Activated naive CD4-positive, alpha-beta T cell treated with anti-CD3 and anti-CD28 coated beads, Interleukin-2, amount 10 ng/mL, durations not matched to agents 7 days and 5 days (primary cell): ENCODE data around the gene ARHGDIB.

Source experiments
- CTCF ChIA-PET: fragments of 350-600 bp; sonication (Branson Sonifier 250); formaldehyde crosslinking; loops from one replicate; lab custom pipeline; 2021; ENCODE audit warnings: antibody characterized with exemption; lab: Charles Lee
- DNase-seq: peaks from one replicate; pipeline ENCODE4 v3.0.0-alpha.2; 2020
- H3K27ac Mint-ChIP-seq: one replicate; pipeline ENCODE4 v1.8.0; 2021; ENCODE audit warnings: mild to moderate bottlenecking, moderate library complexity, mixed read lengths
- H3K27me3 Mint-ChIP-seq: one replicate; pipeline ENCODE4 v1.8.0; 2021; ENCODE audit warnings: mild to moderate bottlenecking, mixed read lengths
- H3K36me3 Mint-ChIP-seq: one replicate; pipeline ENCODE4 v1.8.0; 2021; ENCODE audit warnings: mixed read lengths
- H3K4me1 Mint-ChIP-seq: one replicate; pipeline ENCODE4 v1.8.0; 2021; ENCODE audit warnings: mixed read lengths
- H3K4me3 Mint-ChIP-seq: one replicate; pipeline ENCODE4 v1.8.0; 2021; ENCODE audit warnings: mild to moderate bottlenecking, moderate library complexity, mixed read lengths
- H3K9me3 Mint-ChIP-seq: one replicate; pipeline ENCODE4 v1.8.0; 2021; ENCODE audit warnings: mixed read lengths

The ARHGDIB gene

GRCh38 chr12:14975457-14975856 is 14.1 kb upstream of the ARHGDIB start:
- Mint-ChIP-seq H3K27me3 (peaks cover 10% of the 10 kb centered on the region), H3K27ac (no peak overlapping the region), H3K9me3 (no peaks in the 10 kb centered on the region), H3K4me1 (peaks cover 42% of the 10 kb centered on the region), H3K4me3 (no peak overlapping the region), H3K36me3 (peaks cover 7% of the 10 kb centered on the region)
- CTCF ChIA-PET: interaction anchor here (1.6 kb wide), 1 partner anchor 205 kb away, joined by 3 read pairs; no protein-coding TSS in a partner anchor
- no peak for DNase-seq

- H3K4me1 Mint-ChIP-seq: peaks cover 35% of the 10 kb centered on the region
- peaks cover 10% of the 10 kb centered on the region for H3K27me3 Mint-ChIP-seq
- CTCF ChIA-PET: interaction anchor here (1.6 kb wide), 1 partner anchor 205 kb away, joined by 3 read pairs; no protein-coding TSS in a partner anchor
- H3K4me3 Mint-ChIP-seq: no peak overlapping the region
- no peak for DNase-seq
- no peaks in the 10 kb centered on the region for H3K9me3 Mint-ChIP-seq
- H3K36me3 Mint-ChIP-seq: peaks cover 10% of the 10 kb centered on the region
- H3K27ac Mint-ChIP-seq: no peak overlapping the region
These were observed 13.2 kb upstream of the ARHGDIB start for GRCh38 chr12:14974633-14975032.

DNA sequence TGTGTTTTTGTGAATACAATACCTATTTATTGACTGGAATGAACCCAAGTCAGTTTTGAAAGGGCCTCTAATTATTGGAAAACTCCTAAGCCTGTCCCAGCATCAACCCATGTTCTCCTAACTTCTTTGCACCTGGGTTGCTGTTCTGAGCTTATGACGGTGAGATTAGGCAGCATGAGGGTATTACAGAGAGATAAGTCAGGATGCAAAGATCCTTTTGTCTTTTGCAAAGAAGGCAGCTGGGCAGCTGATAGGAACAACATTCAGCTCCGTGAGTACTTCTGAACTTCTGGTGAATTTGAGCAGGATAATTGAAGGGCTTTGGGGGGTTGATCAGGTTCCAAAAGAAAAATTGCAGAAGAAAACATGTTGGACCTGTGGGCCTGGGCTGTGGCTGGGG is 11.4 kb upstream of the ARHGDIB start, which contains the start of gene PDE6H:
PDE6H (plus strand) TSS at position 227 of the 400 bp plus-strand sequence. CDS start 4,971 bp downstream, outside the sequence.
- Mint-ChIP-seq H3K36me3 (peaks cover 10% of the 10 kb centered on the region), H3K4me3 (no peak within 1 kb of the TSS), H3K27me3 (peaks cover 7% of the 10 kb centered on the region), H3K4me1 (peaks cover 19% of the 10 kb centered on the region), H3K9me3 (no peaks in the 10 kb centered on the region), H3K27ac (no peak within 1 kb of the TSS)
- no peak for DNase-seq
- CTCF ChIA-PET: no interaction called here

GRCh38 chr12:14970473-14970872 is 9.1 kb upstream of the ARHGDIB start:
- Mint-ChIP-seq H3K27me3 (peaks cover 6% of the 10 kb centered on the region), H3K4me1 (peaks cover 19% of the 10 kb centered on the region), H3K36me3 (peaks cover 10% of the 10 kb centered on the region), H3K4me3 (no peak overlapping the region), H3K27ac (no peak overlapping the region), H3K9me3 (no peaks in the 10 kb centered on the region)
- no peak for DNase-seq
- CTCF ChIA-PET: no interaction called here

GRCh38 chr12:14968478-14968877 is 7.1 kb upstream of the ARHGDIB start:
- H3K9me3 Mint-ChIP-seq: no peaks in the 10 kb centered on the region
- peaks cover 15% of the 10 kb centered on the region for H3K36me3 Mint-ChIP-seq
- no peak overlapping the region for H3K4me3 Mint-ChIP-seq
- CTCF ChIA-PET: no interaction called here
- H3K27me3 Mint-ChIP-seq: peaks cover 6% of the 10 kb centered on the region
- no peak overlapping the region for H3K27ac Mint-ChIP-seq
- peaks cover 36% of the 10 kb centered on the region for H3K4me1 Mint-ChIP-seq
- DNase-seq: no peak

DNA sequence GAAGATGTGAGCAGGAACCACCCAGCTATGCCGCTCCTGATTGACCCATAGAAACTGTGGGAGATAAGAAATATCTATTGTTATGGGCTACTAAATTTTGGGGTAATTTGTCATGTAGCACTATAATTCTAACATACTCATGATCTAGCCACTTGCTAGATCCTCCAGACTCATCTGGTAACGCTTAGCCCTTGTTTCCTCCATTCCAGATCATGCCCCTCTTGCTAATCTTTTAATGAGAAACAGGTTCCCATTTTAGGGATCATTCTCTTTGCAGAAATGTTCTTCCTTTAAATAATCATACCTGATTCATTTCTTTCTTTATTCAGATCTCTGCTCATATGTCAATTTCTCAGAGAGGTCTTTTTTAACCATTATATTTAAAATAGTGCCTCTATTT is 3.8 kb upstream of the ARHGDIB start:
- no peaks in the 10 kb centered on the region for H3K9me3 Mint-ChIP-seq
- H3K27ac Mint-ChIP-seq: peak overlapping the region; percentile 14
- peaks cover 18% of the 10 kb centered on the region for H3K36me3 Mint-ChIP-seq
- peaks cover 31% of the 10 kb centered on the region for H3K4me1 Mint-ChIP-seq
- DNase-seq: no peak
- CTCF ChIA-PET: interaction anchor here (1.1 to 1.4 kb wide), 2 partner anchors 17 to 28 kb away, joined by 3 read pairs; no protein-coding TSS in a partner anchor
- H3K4me3 Mint-ChIP-seq: no peak overlapping the region
- H3K27me3 Mint-ChIP-seq: no peaks in the 10 kb centered on the region

DNA sequence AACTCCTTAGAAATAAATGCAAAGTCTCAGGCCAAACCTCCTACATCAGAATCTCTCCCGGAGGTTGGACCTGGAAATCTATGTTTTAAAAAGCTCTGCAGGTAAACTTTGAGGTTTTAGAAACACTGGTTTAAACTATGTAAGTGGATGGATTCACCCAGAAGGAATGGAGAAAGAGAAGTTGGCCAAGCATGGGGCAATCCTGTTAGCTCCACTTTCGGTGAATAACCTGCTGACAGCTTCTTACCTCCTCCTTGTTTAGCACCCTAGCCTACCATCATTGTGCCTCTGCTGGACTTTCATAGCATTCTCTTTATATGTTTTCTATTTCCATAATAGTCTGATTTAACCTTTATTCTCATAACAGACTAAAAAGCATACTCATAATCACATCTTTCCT is 3.0 kb upstream of the ARHGDIB start:
- H3K27me3 Mint-ChIP-seq: no peaks in the 10 kb centered on the region
- CTCF ChIA-PET: interaction anchor here (1.1 to 1.4 kb wide), 2 partner anchors 16 to 27 kb away, joined by 3 read pairs; no protein-coding TSS in a partner anchor
- no peaks in the 10 kb centered on the region for H3K9me3 Mint-ChIP-seq
- peaks cover 31% of the 10 kb centered on the region for H3K4me1 Mint-ChIP-seq
- no peak for DNase-seq
- peaks cover 24% of the 10 kb centered on the region for H3K36me3 Mint-ChIP-seq
- H3K27ac Mint-ChIP-seq: peak overlapping the region; percentile 99
- no peak overlapping the region for H3K4me3 Mint-ChIP-seq

GRCh38 chr12:14963520-14963919 is 2.1 kb upstream of the ARHGDIB start:
- Mint-ChIP-seq H3K36me3 (peaks cover 32% of the 10 kb centered on the region), H3K27ac (peak overlapping the region; percentile 99), H3K4me3 (peak overlapping the region; percentile 33), H3K9me3 (no peaks in the 10 kb centered on the region), H3K4me1 (peaks cover 32% of the 10 kb centered on the region), H3K27me3 (no peaks in the 10 kb centered on the region)
- DNase-seq: no peak
- CTCF ChIA-PET: no interaction called here

DNA sequence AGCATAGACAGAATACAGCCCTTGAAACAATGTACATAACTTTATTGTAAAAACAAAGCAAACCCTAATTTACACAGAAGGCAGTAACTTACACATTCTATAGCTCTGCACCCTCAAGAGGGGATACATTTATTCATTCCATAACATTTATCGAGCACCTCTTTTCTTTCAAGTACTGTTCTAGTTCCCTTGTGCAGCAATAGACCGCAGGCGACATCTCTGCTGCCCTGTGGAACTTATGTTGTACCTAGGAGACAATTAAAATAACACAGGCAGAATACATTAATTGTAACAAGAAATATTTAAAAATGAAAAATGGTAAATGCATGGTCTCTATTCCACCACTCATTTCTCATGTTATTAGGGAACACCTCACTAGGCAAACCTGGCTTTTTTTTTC is 1.4 kb upstream of the ARHGDIB start:
- Mint-ChIP-seq H3K4me1 (peaks cover 36% of the 10 kb centered on the region), H3K36me3 (peaks cover 40% of the 10 kb centered on the region), H3K27me3 (no peaks in the 10 kb centered on the region), H3K9me3 (no peaks in the 10 kb centered on the region), H3K27ac (peak overlapping the region; percentile 99), H3K4me3 (peak overlapping the region; percentile 95)
- no peak for DNase-seq
- CTCF ChIA-PET: no interaction called here

DNA sequence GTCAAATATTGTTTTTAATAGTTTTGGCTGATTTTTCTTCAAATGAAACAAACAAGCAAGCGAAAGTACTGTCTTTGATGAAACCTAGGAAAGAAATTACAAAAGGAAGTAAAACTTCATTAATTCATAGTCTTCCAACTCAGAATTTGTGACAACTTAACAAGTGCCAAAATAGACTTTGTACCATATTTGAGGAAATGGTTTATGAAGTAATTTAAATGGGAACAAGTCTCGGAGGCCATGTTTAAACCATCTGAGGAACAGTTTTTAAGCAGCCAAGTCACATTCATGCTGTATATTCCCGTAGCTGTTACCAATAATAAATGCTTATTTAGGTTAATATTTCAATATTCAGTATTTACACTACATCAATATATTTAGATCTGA is 745 bp upstream of the ARHGDIB start:
- CTCF ChIA-PET: interaction anchor here (0.8 to 1.3 kb wide), 3 partner anchors 11 to 116 kb away, joined by 4 to 5 read pairs (median 5); no protein-coding TSS in a partner anchor

DNA sequence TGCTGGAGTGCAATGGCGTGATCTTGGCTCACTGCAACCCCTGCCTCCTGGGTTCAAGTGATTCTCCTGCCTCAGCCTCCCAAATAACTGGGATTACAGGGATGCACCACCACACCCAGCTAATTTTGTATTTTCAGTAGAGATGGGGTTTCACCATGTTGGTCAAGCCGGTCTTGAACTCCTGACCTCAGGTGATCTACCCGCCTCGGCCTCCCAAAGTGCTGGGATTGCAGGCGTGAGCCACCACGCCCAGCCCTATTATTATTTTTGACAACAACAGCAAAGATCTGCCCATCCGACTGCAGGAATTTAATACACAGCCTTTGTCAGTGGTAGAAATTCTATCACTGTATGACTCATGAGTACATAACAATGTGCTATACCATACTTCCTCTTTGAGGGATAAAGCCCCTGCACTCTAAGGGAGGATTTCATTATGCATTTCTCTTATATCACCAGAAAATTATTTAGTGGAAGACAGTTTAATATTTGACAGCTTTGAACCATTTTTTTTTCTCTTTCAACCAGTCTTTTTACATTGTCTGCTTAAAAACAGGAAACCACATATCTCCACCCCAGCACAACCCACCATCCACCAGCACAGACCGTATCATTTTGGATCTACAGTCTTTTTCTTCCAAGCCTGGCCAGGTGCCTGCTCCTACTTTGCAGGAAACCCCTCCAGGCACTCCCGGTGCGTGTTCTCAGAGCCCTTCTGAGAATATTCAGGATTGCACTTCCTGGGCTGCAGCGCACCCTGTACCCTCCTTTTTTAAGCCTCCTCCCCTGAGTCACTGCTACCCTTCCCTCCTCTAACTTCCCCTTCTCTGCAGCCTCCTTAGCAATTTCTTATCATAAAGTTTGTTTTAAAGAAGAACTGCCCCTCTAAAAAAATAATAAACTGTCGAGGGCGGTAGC is 594 bp downstream of the ARHGDIB start:
- Mint-ChIP-seq H3K9me3 (no peaks in the 10 kb centered on the region), H3K27ac (peak overlapping the region; percentile 99), H3K27me3 (no peaks in the 10 kb centered on the region), H3K4me1 (peaks cover 54% of the 10 kb centered on the region), H3K36me3 (peaks cover 54% of the 10 kb centered on the region), H3K4me3 (peak overlapping the region; percentile 95)
- peak; percentile 67 for DNase-seq
- CTCF ChIA-PET: interaction anchor here (1.0 to 1.3 kb wide), 2 partner anchors 10 to 16 kb away, joined by 5 read pairs; no protein-coding TSS in a partner anchor

More for the DNA sequence above, 745 bp upstream of the ARHGDIB start:
- peaks cover 45% of the 10 kb centered on the region for H3K36me3 Mint-ChIP-seq
- H3K27me3 Mint-ChIP-seq: no peaks in the 10 kb centered on the region
- H3K27ac Mint-ChIP-seq: peak overlapping the region; percentile 99
- H3K9me3 Mint-ChIP-seq: no peaks in the 10 kb centered on the region
- no peak for DNase-seq
- H3K4me1 Mint-ChIP-seq: peaks cover 41% of the 10 kb centered on the region
- H3K4me3 Mint-ChIP-seq: peak overlapping the region; percentile 95

DNA sequence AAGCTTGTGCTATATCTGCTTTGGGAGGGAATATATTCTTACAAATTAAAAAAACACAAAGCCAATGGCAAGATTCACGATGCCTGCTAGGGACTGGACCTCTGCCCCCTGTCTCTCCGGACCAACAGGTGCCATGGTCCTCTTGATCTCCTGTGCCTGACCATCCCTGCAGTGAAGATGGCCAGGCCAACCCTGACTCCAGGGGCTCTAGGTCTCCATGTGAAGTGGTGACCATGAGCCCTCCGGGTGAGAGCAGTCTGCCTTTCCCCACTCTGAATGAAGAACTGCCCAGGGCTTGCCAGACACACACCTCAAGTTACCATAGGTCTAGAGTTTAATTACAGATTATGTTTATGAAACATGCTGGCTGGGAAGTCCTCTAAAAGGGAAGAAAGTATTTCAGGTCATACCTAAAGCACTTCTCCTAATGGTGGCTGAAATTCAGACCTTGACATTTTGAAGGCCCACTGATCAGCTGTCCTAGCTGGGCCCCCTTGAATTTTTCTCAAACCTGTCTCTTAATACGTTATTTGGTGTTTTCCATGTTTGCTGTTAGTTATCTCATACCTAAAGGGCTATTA is 1.4 kb downstream of the ARHGDIB start:
- Mint-ChIP-seq H3K4me1 (peaks cover 52% of the 10 kb centered on the region), H3K4me3 (peak overlapping the region; percentile 95), H3K9me3 (no peaks in the 10 kb centered on the region), H3K36me3 (peaks cover 58% of the 10 kb centered on the region), H3K27me3 (no peaks in the 10 kb centered on the region), H3K27ac (peak overlapping the region; percentile 99)
- no peak for DNase-seq
- CTCF ChIA-PET: interaction anchor here (1.0 to 1.5 kb wide), 2 partner anchors 9 to 23 kb away, joined by 3 read pairs; no protein-coding TSS in a partner anchor

GRCh38 chr12:14959463-14959862 is 1.9 kb downstream of the ARHGDIB start:
- Mint-ChIP-seq H3K9me3 (no peaks in the 10 kb centered on the region), H3K27me3 (no peaks in the 10 kb centered on the region), H3K4me3 (peak overlapping the region; percentile 95), H3K27ac (peak overlapping the region; percentile 99), H3K36me3 (peaks cover 61% of the 10 kb centered on the region), H3K4me1 (peaks cover 51% of the 10 kb centered on the region)
- no peak for DNase-seq
- CTCF ChIA-PET: interaction anchor here (1.0 to 1.5 kb wide), 2 partner anchors 9 to 22 kb away, joined by 3 read pairs; no protein-coding TSS in a partner anchor

DNA sequence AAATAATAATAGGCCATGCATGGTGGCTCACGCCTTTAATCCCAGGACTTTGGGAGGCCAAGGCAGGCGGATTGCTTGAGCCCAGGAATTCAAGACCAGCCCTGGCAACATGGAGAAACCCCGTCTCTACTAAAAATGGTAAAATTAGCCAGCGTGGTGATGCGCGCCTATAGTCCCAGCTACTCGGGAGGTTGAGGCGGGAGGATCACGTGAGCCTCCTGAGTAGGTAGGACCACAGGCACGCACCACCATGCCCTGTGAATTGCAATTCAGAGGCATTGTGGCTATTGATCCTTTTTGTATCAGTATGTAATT is 2.3 kb downstream of the ARHGDIB start:
- Mint-ChIP-seq H3K36me3 (peaks cover 64% of the 10 kb centered on the region), H3K27me3 (no peaks in the 10 kb centered on the region)
- DNase-seq: peak; percentile 50

More for the DNA sequence above, 2.3 kb downstream of the ARHGDIB start:
- Mint-ChIP-seq H3K4me3 (peak overlapping the region; percentile 95), H3K4me1 (peaks cover 51% of the 10 kb centered on the region), H3K27ac (peak overlapping the region; percentile 99), H3K9me3 (no peaks in the 10 kb centered on the region)
- CTCF ChIA-PET: interaction anchor here (1.0 to 1.5 kb wide), 2 partner anchors 8 to 22 kb away, joined by 3 read pairs; no protein-coding TSS in a partner anchor
